PC-3 (cell line): ENCODE measurements around the gene RIMBP2.

Experiments
- CTCF ChIP-seq: fragments of 300-600 bp; sonication (generic); conservative IDR thresholded peaks from 2 replicates; pipeline ENCODE4 v1.5.1; 2017; ENCODE audit warnings: antibody characterized with exemption, low read depth, mild to moderate bottlenecking, low read length
- EZH2phosphoT487 ChIP-seq: fragments of 300-600 bp; sonication (generic); IDR thresholded peaks from 2 replicates; pipeline ENCODE4 v1.6.1; 2018; ENCODE audit warnings: mild to moderate bottlenecking, antibody characterized with exemption, low read length, borderline replicate concordance

- TF ChIP-seq EZH2phosphoT487: no peak
- TF ChIP-seq CTCF: no peak
These were observed 43.8 kb downstream of the RIMBP2 start for GRCh38 chr12:130672089-130672820.
